ENCODE results near the gene NEK1. TPM values are rescaled to one million over a fixed set of nuclear protein-coding genes. Genes with fewer than 3 reads are reported as not detected.
"Not testable (repeated sequence)": the region's sequence is repeated elsewhere in the genome, so short reads cannot be mapped to it uniquely, and the experiment has no call there.

Gene NEK1
- total RNA-seq, 1 experiment from 2014 or later: 18.6 TPM

DNA sequence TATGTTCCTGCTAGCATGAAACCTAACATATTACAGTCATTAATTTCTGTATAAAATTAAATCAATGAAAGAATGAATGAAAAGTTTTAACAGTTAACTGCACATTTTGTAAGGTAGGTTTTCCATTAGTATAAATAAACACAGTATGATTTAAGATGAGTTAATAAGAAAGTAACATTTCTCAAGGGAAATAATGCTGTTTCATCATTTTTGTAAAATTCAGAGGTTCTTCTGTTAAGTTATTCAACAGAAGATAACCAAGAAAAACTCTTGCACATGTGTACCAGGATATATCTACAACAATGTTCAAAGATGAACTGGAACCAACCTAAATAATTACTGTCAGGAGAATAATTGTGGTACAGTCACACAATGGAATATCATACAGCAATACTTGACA is 88.6 kb downstream of the NEK1 start:
- Histone ChIP-seq H3F3A (ENCODE audit: insufficient read depth, low read depth) (no peaks in the 10 kb centered on the region), H3K27me3 (ENCODE audit: insufficient read depth, low read depth) (no peaks in the 10 kb centered on the region), H4K20me1 (ENCODE audit: insufficient read depth) (no peaks in the 10 kb centered on the region), H2AFZ (no peak overlapping the region), H3K9me3 (ENCODE audit: insufficient read depth, low read depth) (no peaks in the 10 kb centered on the region), H3K27ac (no peak overlapping the region), H3K36me3 (ENCODE audit: low read depth) (no peaks in the 10 kb centered on the region), H3K79me2 (ENCODE audit: low read depth) (no peaks in the 10 kb centered on the region), H3K4me1 (replicated peaks; ENCODE audit: insufficient read depth) (no peaks in the 10 kb centered on the region), H3K4me3 (no peak overlapping the region), H3K4me2 (no peak overlapping the region), H3K9me2 (ENCODE audit: insufficient read depth) (no peaks in the 10 kb centered on the region)
- BruUV-seq (replicated peaks): no TSS peak
- no peak for DNase-seq
- ChIA-PET POLR2A (ENCODE audit: unreplicated experiment) (no interaction called here), CTCF (no interaction called here)
- intact Hi-C loops (cut with micrococcal nuclease; ENCODE audit: unreplicated experiment): no loop called here
- no peak for TF ChIP-seq EZH2 (IDR thresholded peaks at IDR 0.05; ENCODE audit: low read depth)
- TF ChIP-seq, protein P1, sequence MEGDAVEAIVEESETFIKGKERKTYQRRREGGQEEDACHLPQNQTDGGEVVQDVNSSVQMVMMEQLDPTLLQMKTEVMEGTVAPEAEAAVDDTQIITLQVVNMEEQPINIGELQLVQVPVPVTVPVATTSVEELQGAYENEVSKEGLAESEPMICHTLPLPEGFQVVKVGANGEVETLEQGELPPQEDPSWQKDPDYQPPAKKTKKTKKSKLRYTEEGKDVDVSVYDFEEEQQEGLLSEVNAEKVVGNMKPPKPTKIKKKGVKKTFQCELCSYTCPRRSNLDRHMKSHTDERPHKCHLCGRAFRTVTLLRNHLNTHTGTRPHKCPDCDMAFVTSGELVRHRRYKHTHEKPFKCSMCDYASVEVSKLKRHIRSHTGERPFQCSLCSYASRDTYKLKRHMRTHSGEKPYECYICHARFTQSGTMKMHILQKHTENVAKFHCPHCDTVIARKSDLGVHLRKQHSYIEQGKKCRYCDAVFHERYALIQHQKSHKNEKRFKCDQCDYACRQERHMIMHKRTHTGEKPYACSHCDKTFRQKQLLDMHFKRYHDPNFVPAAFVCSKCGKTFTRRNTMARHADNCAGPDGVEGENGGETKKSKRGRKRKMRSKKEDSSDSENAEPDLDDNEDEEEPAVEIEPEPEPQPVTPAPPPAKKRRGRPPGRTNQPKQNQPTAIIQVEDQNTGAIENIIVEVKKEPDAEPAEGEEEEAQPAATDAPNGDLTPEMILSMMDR (conservative IDR thresholded peaks at IDR 0.05): no peak

DNA sequence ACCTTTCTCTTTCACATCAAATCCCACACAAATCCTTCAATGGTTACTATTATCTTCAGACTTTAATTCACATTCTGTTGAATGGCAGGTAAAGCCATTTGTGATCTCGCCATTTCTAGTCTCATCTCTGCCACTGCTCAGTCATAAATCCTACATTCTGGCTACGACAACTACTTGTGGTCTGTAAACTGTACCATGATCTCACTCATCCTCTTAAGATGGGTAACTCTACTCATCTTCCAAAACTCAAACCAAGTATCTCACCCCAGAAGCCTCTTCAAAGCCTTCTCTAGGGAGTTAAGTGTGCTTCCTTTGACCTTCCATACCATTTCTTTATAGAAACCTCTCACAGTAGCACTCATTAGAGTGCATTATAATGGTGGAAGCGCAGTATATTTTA is 101.8 kb downstream of the NEK1 start:
- H3K4me3 ChIP-seq: no peak overlapping the region
- H3K36me3 ChIP-seq (ENCODE audit: low read depth): no peaks in the 10 kb centered on the region
- no peak overlapping the region for H3K27ac ChIP-seq
- no peak overlapping the region for H2AFZ ChIP-seq
- H3F3A ChIP-seq (ENCODE audit: insufficient read depth, low read depth): no peaks in the 10 kb centered on the region
- intact Hi-C loops (cut with micrococcal nuclease; ENCODE audit: unreplicated experiment): no loop called here
- ChIA-PET CTCF (no interaction called here), POLR2A (ENCODE audit: unreplicated experiment) (no interaction called here)
- no peaks in the 10 kb centered on the region for H3K79me2 ChIP-seq (ENCODE audit: low read depth)
- H3K9me3 ChIP-seq (ENCODE audit: insufficient read depth, low read depth): no peaks in the 10 kb centered on the region
- no peaks in the 10 kb centered on the region for H3K4me1 ChIP-seq (replicated peaks; ENCODE audit: insufficient read depth)
- no peak for DNase-seq
- no peak overlapping the region for H3K4me2 ChIP-seq
- no peaks in the 10 kb centered on the region for H4K20me1 ChIP-seq (ENCODE audit: insufficient read depth)
- H3K27me3 ChIP-seq (ENCODE audit: insufficient read depth, low read depth): no peaks in the 10 kb centered on the region
- no peaks in the 10 kb centered on the region for H3K9me2 ChIP-seq (ENCODE audit: insufficient read depth)
- TF ChIP-seq, protein P1 (conservative IDR thresholded peaks at IDR 0.05): no peak
- no peak for TF ChIP-seq EZH2 (IDR thresholded peaks at IDR 0.05; ENCODE audit: low read depth)
- no TSS peak for BruUV-seq (replicated peaks)

DNA sequence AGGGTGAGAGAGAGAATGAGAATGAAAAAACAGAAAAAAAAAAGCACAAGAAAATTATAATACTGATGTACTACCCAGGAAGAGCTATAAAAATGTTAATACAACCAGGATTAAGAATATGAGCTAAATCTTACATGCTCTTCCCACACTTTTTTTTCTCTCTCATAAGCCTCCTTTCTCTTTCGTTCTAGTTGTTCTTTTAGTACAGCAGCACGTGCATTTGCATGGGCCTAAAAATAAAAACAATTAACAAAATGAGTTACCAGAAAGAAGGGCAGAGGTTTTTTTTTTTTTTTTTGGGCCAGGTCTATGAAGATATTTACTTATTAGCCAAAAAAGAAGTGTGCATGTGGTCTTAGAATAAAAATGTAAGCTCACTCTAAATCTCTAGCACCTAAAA is 105.5 kb downstream of the NEK1 start:
- Histone ChIP-seq H3K9me3 (ENCODE audit: insufficient read depth, low read depth) (no peaks in the 10 kb centered on the region), H4K20me1 (ENCODE audit: insufficient read depth) (no peaks in the 10 kb centered on the region), H3K79me2 (ENCODE audit: low read depth) (no peaks in the 10 kb centered on the region), H3K4me3 (no peak overlapping the region), H3F3A (ENCODE audit: insufficient read depth, low read depth) (no peaks in the 10 kb centered on the region), H3K4me2 (no peak overlapping the region), H3K27me3 (ENCODE audit: insufficient read depth, low read depth) (no peaks in the 10 kb centered on the region), H3K9me2 (ENCODE audit: insufficient read depth) (no peaks in the 10 kb centered on the region), H2AFZ (no peak overlapping the region), H3K4me1 (replicated peaks; ENCODE audit: insufficient read depth) (no peaks in the 10 kb centered on the region), H3K36me3 (ENCODE audit: low read depth) (no peaks in the 10 kb centered on the region), H3K27ac (no peak overlapping the region)
- intact Hi-C loops (cut with micrococcal nuclease; ENCODE audit: unreplicated experiment): no loop called here
- CTCF ChIA-PET: interaction anchor here (0.7 kb wide), 2 partner anchors 342 to 590 kb away, joined by 13 to 15 read pairs; no protein-coding TSS in a partner anchor
- POLR2A ChIA-PET (ENCODE audit: unreplicated experiment): no interaction called here
- BruUV-seq (replicated peaks): no TSS peak
- TF ChIP-seq EZH2 (IDR thresholded peaks at IDR 0.05; ENCODE audit: low read depth): no peak
- TF ChIP-seq, protein P1 (conservative IDR thresholded peaks at IDR 0.05): no peak
- no peak for DNase-seq

DNA sequence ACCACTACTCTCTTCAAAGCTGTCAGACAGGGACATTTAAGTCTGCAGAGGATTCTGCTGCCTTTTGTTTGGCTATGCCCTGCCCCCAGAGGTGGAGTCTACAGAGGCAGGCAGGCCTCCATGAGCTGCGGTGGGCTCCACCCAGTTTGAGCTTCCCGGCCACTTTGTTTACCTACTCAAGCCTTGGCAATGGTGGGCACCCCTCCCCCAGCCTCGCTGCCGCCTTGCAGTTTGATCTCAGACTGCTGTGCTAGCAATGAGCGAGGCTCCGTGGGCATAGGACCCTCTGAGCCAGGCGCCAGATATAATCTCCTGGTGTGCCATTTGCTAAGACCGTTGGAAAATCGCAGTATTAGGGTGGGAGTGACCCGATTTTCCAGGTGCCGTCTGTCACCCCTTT is 112.5 kb downstream of the NEK1 start:
- H3K9me3 ChIP-seq (ENCODE audit: insufficient read depth, low read depth); H2AFZ ChIP-seq; intact Hi-C loops (cut with micrococcal nuclease; ENCODE audit: unreplicated experiment); H3K9me2 ChIP-seq (ENCODE audit: insufficient read depth); H3F3A ChIP-seq (ENCODE audit: insufficient read depth, low read depth); H3K36me3 ChIP-seq (ENCODE audit: low read depth); H3K27ac ChIP-seq; H3K4me1 ChIP-seq (replicated peaks; ENCODE audit: insufficient read depth); CTCF ChIA-PET; H3K79me2 ChIP-seq (ENCODE audit: low read depth); DNase-seq; H3K4me2 ChIP-seq; BruUV-seq (replicated peaks); POLR2A ChIA-PET (ENCODE audit: unreplicated experiment); H4K20me1 ChIP-seq (ENCODE audit: insufficient read depth); H3K4me3 ChIP-seq; H3K27me3 ChIP-seq (ENCODE audit: insufficient read depth, low read depth): not testable (repeated sequence)

DNA sequence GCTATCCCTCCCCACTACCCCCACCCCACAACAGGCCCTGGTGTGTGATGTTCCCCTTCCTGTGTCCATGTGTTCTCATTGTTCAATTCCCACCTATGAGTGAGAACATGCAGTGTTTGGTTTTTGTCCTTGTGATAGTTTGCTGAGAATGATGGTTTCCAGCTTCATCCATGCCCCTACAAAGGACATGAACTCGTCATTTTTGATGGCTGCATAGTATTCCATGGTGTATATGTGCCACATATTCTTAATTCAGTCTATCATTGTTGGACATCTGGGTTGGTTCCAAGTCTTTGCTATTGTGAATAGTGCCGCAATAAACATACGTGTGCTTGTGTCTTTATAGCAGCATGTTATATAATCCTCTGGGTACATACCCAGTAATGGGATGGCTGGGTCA is 118.1 kb downstream of the NEK1 start:
- H3K79me2 ChIP-seq (ENCODE audit: low read depth); CTCF ChIA-PET; BruUV-seq (replicated peaks): not testable (repeated sequence)

More for the DNA sequence above, 118.1 kb downstream of the NEK1 start:
- DNase-seq; H3F3A ChIP-seq (ENCODE audit: insufficient read depth, low read depth); H3K27me3 ChIP-seq (ENCODE audit: insufficient read depth, low read depth); H3K9me2 ChIP-seq (ENCODE audit: insufficient read depth); H3K36me3 ChIP-seq (ENCODE audit: low read depth); H3K27ac ChIP-seq; POLR2A ChIA-PET (ENCODE audit: unreplicated experiment); H3K4me3 ChIP-seq; H4K20me1 ChIP-seq (ENCODE audit: insufficient read depth); H3K4me2 ChIP-seq; H3K9me3 ChIP-seq (ENCODE audit: insufficient read depth, low read depth); H3K4me1 ChIP-seq (replicated peaks; ENCODE audit: insufficient read depth); H2AFZ ChIP-seq: not testable (repeated sequence)
- intact Hi-C loops (cut with micrococcal nuclease; ENCODE audit: unreplicated experiment): loop anchor here (5.0 kb wide), 1 partner anchor 1422 kb away; no protein-coding TSS in a partner anchor

Measured in PC-9 (cell line).